Activated B cell treated with CpG ODN at 0.5 μM for 24 hours (primary cell): ENCODE results near the gene HOXC6. TPM values are rescaled to one million over a fixed set of nuclear protein-coding genes. Genes with fewer than 3 reads are reported as not detected.

Experiments used
- ATAC-seq: fragments of 200-7000 bp; cut with Tn5 transposase; one replicate; pipeline ENCODE4 v1.10.0; 2021; ENCODE audit warnings: low read depth, mild to moderate bottlenecking, moderate library complexity
- CTCF ChIA-PET: fragments of 350-600 bp; sonication (Branson Sonifier 250); formaldehyde crosslinking; loops from one replicate; lab custom pipeline; 2021; ENCODE audit warnings: antibody characterized with exemption; lab: Charles Lee
- POLR2A ChIA-PET: fragments of 350-600 bp; sonication (Branson Sonifier 250); formaldehyde crosslinking; loops from one replicate; lab custom pipeline; 2021; ENCODE audit warnings: antibody characterized with exemption; lab: Charles Lee
- DNase-seq: peaks from one replicate; pipeline ENCODE4 v3.0.0; 2022
- H3K27ac Mint-ChIP-seq: one replicate; pipeline ENCODE4 v1.8.0; 2020; ENCODE audit warnings: mixed read lengths
- H3K27me3 Mint-ChIP-seq: one replicate; pipeline ENCODE4 v1.8.0; 2021; ENCODE audit warnings: mixed read lengths
- H3K36me3 Mint-ChIP-seq: one replicate; pipeline ENCODE4 v1.8.0; 2021; ENCODE audit warnings: low read depth, mixed read lengths
- H3K4me1 Mint-ChIP-seq: one replicate; pipeline ENCODE4 v1.8.0; 2021; ENCODE audit warnings: mixed read lengths
- H3K4me3 Mint-ChIP-seq: one replicate; pipeline ENCODE4 v1.8.0; 2020; ENCODE audit warnings: mild to moderate bottlenecking, mixed read lengths
- H3K9me3 Mint-ChIP-seq: one replicate; pipeline ENCODE4 v1.8.0; 2020; ENCODE audit warnings: mixed read lengths
- CTCF ChIP-seq: fragments of 200-600 bp; IDR thresholded peaks from one replicate; pipeline ENCODE4 v1.8.0; 2022; ENCODE audit warnings: antibody characterized with exemption, mild to moderate bottlenecking
- intact Hi-C: fragments of 100-400 bp; cut with micrococcal nuclease; formaldehyde crosslinking; loops from one replicate; pipeline ENCODE4 v1.15.1; 2024
- total RNA-seq: library from RNA; stranded (reverse); gene quantifications from 2 replicates; pipeline ENCODE4 v1.2.3, GENCODE V29; 2022

The HOXC6 gene
- total RNA-seq, 1 donor from 2014 or later, result not detected

GRCh38 chr12:53987787-53988230 lies 40.4 kb upstream of the HOXC6 start:
- POLR2A ChIA-PET, result no interaction called here
- H3K27ac Mint-ChIP-seq, result no peak overlapping the region
- intact Hi-C loops, result loop anchor here (5.0 kb wide), 1 partner anchor 196 kb away; no protein-coding TSS in a partner anchor
- H3K4me1 Mint-ChIP-seq, result peaks cover 28% of the 10 kb centered on the region
- H3K27me3 Mint-ChIP-seq, result peaks cover 88% of the 10 kb centered on the region
- no peak for TF ChIP-seq CTCF
- no peaks in the 10 kb centered on the region for H3K9me3 Mint-ChIP-seq
- CTCF ChIA-PET, result interaction anchor here (1.1 to 3.5 kb wide), 2 partner anchors 18 to 48 kb away, joined by 3 to 13 read pairs; no protein-coding TSS in a partner anchor
- no peaks in the 10 kb centered on the region for H3K36me3 Mint-ChIP-seq
- no peak overlapping the region for H3K4me3 Mint-ChIP-seq
- ATAC-seq (no peak), DNase-seq (no peak)

DNA sequence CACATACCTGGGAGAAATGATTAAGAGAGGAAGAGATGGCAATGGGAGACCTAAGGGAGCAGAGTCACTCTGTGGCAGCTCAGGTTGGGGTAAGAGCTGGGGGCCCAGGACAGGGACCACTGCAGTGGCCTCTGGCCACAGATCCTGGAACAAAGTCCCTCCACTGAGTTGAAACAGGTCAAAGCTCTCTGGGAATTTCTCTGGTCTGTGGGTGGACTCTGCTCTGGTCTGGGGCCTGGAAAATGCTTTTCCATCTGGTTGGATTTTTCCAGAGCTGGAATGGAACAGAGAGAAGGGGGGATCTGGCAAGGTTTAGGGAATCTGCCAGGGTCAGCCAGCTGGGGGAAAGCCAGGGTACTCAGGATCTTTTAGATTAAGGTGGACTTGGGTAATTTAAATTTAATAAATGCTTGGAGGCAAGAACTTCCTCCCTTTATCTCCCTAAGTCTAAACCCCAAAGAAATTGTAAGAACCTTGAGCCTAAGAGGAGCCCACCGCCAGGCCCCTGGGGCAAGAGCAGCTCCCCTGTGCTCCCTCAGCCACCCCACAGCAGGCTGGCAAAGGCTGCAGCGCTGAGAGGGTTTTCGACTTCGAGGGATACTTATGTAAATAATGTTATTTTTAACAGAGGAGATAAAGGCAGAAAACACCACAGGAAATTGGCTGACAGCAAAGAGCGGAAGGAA lies 39.6 kb upstream of the HOXC6 start:
- Mint-ChIP-seq H3K4me1 (peaks cover 28% of the 10 kb centered on the region), H3K9me3 (no peaks in the 10 kb centered on the region), H3K36me3 (no peaks in the 10 kb centered on the region), H3K4me3 (no peak overlapping the region), H3K27me3 (peaks cover 85% of the 10 kb centered on the region), H3K27ac (peak overlapping the region; percentile 18)
- POLR2A ChIA-PET, result no interaction called here
- DNase-seq, result no peak
- CTCF ChIA-PET, result interaction anchor here (1.1 to 3.5 kb wide), 2 partner anchors 17 to 49 kb away, joined by 3 to 13 read pairs; no protein-coding TSS in a partner anchor
- intact Hi-C loops, result loop anchor here (5.0 kb wide), 1 partner anchor 196 kb away; no protein-coding TSS in a partner anchor
- TF ChIP-seq CTCF, result no peak
- ATAC-seq, result no peak

DNA sequence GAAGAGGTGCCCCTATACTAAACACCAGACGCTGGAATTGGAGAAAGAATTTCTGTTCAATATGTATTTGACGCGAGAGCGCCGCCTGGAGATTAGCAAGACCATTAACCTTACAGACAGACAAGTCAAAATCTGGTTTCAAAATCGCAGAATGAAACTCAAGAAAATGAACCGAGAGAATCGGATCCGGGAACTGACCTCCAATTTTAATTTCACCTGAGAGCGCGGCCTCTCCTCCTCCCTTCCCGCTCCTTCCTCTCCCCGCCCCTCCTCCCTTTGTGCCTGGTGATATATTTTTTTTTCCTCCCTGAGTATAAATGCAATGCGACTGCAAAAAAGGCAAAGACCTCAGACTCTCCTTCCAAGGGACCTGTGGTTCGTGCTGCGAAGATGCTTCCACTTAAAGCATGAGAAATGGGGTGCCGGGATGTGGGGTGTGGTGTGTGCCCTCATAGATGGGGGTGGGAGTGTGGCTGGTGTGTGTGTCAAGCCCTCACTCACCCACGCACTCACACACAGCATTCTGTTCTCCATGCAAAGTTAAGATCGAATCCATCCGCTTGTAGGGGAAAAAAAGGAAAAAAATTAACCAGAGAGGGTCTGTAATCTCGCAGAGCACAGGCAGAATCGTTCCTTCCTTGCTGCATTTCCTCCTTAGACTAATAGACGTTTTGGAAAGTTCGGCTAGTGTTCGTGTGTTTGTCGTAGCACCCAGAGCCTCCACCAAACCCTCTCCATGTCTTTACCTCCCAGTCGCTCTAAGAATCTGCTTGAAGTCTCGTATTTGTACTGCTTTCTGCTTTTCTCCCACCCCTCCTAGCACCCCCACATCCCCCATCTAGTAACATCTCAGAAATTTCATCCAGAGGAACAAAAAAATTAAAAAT lies 38.8 kb upstream of the HOXC6 start:
- Mint-ChIP-seq H3K27ac (no peak overlapping the region), H3K4me3 (no peak overlapping the region), H3K36me3 (no peaks in the 10 kb centered on the region), H3K4me1 (peaks cover 30% of the 10 kb centered on the region), H3K27me3 (peaks cover 87% of the 10 kb centered on the region), H3K9me3 (peaks cover 2% of the 10 kb centered on the region)
- DNase-seq (no peak), ATAC-seq (no peak)
- no peak for TF ChIP-seq CTCF
- POLR2A ChIA-PET, result no interaction called here
- intact Hi-C loops, result loop anchor here (5.0 kb wide), 1 partner anchor 197 kb away; no protein-coding TSS in a partner anchor
- CTCF ChIA-PET, result no interaction called here

DNA sequence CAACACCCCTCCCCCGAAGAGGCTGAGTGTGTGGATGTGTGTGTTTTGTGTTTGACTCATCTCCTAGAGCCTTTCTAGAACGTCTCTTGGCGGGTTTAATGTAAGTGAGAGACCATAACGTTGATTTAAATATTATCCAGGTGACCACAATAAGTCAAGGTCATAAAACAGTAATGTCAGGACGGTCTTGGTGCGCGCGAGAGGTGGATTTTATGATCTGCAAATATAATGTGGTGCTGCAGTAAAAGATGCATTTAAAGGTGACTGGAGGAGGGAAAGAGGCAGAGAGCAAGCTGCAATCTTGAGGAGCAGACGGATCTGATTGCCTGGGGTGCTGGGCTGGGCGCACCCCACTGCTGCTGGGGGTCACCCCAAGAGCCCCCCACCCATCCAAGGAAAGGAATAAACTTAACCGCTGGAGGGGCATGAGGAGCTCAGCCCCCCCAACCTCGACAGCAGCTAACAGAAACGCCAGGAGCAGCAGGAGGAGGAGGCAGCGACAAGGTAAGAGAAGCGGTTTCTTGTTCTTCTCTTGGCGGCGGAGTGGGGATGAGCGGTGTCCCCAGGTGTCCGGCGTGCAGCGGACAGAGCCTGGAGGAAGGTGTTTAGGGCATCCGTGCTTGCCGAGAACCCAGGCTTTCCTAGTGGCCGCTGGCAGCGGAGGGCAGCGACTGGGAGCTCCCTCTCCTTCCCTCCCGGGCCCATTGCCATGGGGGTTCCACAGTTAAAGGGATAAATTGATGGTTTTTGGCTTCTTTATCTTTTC lies 37.7 kb upstream of the HOXC6 start:
- peaks cover 85% of the 10 kb centered on the region for H3K27me3 Mint-ChIP-seq
- ChIA-PET POLR2A (interaction anchor here (0.5 to 0.6 kb wide), 2 partner anchors 33 to 42 kb away, joined by 3 read pairs; no protein-coding TSS in a partner anchor), CTCF (interaction anchor here (1.0 kb wide), 1 partner anchor 15 kb away, joined by 3 read pairs; no protein-coding TSS in a partner anchor)
- peaks cover 2% of the 10 kb centered on the region for H3K9me3 Mint-ChIP-seq
- no peaks in the 10 kb centered on the region for H3K36me3 Mint-ChIP-seq
- DNase-seq, result no peak
- no peak for ATAC-seq
- no peak overlapping the region for H3K4me3 Mint-ChIP-seq
- no peak for TF ChIP-seq CTCF
- intact Hi-C loops, result no loop called here
- H3K27ac Mint-ChIP-seq, result no peak overlapping the region
- peaks cover 33% of the 10 kb centered on the region for H3K4me1 Mint-ChIP-seq
